GM18909 (cell line): ENCODE data around the gene FA2H.
"Not testable (repeated sequence)": the region's sequence is repeated elsewhere in the genome, so short reads cannot be mapped to it uniquely, and the experiment has no call there.

Source experiments
- ATAC-seq: cut with Tn5 transposase; IDR thresholded peaks from one replicate; pipeline ENCODE4 v1.9.1; 2021; ENCODE audit warnings: mild to moderate bottlenecking; ENCODE audit not compliant: unreplicated experiment, poor library complexity

The FA2H gene

GRCh38 chr16:74729783-74730683 lies 44.6 kb downstream of the FA2H start:
- ATAC-seq = no peak

GRCh38 chr16:74727903-74728302 lies 46.7 kb downstream of the FA2H start:
- ATAC-seq = no peak

DNA sequence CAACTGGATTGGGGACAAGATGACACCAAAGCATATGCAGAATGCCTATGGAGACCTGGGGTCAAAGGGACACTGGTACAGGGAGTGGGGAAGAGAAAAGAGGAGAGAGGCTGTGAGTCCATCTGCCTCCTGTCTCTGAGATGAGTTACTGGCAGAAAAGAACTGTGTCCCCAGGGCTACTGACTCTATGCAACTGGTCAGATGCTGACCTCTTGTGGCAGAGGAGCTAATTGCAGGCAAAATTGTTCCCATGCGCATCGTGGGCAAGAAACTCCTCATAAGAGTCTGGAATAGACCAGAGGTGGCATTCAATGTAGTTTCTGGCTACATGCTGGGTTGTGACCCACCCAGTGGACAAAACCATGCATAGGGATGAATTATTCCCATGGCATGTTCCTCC lies 47.9 kb downstream of the FA2H start:
- ATAC-seq = no peak

DNA sequence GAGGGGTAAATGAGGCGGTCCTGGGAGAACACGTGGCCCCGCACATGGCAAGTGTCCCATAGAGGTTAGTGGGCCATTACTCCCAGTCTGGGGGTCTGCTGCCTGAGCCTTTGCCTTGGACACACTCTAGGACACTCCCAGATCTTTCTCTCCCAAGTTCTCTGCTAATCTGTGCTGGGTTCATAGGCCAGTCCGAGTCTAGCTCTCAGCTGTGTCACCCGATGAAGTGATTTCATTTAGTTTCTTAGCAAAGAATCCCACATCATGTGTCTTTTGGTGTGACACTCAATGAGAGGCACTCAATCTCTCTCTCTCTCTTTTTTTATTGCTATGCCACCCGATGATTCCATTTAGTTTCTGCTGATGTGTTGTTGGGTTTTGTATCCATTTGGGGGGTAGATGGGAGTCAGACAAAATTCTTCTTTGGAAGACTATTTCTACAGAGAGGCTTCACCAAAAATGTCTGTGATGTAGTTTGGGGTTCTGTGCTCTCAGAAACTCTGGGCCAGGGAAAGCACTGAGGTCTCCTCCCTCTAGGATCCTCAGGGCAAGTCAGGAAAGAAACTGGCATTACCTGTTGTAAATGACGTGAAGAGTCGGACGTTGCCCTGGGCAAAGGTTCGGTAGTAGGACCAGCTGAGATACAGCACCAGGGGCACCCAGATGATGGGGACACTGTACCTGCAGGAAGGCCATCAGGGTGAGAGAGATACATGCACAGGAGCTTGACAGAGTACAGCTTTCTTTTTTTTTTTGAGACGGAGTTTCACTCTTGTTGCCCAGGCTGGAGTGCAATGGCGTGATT lies 48.8 kb downstream of the FA2H start:
- no peak for ATAC-seq

DNA sequence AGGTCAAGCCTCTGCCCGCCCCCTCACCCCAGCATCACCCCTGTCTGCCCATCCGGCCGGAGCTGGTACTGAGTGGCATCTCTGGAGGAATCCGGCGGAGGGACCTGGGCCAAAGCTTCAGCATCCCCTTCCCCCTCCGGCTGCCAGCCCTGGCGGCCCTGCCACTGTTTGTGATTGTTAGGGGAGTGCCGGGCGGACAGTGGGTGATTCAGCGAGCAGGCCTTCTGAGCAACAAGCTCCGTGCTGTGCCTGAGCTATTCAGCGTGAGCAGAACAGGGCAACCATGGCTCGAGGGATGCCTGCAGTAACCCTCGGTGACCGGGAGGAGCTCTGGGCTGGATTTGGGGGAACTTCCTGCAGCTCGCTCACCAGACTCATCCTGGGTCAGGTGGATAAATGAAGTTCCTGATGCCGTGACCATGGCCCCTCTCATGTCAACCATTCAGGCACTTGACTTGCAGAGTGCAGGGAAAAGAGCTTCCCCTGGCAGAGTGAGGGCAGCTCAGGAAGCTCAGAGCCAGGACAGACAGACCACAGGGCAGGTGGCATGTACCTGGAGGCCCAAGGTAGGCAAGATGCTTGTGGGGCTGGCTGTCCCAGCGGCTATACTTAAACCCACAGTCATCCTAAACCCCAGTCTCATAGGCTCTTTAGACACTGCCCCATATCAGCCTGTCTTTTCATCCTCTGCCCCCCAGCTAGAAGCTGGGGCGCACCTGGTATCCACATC lies 49.6 kb downstream of the FA2H start:
- ATAC-seq = no peak

DNA sequence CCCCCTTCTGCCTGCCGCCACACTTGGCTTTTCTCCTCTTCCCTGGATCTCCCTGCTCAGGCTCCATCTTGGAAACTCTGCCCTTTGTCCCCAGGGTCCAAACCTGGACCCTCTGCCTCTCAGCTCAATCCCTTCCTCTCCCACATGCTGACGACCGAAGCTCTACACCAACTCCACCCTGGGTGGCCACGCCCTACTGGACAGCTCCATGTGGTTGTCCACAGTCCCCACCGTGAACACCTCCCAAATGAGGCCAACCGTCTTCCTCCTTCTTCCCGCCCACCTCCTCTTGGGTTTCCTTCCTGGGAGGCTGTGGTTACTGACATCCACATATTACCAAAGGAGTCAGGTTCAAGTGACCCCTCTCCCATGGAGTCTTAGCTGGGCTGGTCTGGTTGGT lies 51.4 kb downstream of the FA2H start:
- no peak for ATAC-seq

DNA sequence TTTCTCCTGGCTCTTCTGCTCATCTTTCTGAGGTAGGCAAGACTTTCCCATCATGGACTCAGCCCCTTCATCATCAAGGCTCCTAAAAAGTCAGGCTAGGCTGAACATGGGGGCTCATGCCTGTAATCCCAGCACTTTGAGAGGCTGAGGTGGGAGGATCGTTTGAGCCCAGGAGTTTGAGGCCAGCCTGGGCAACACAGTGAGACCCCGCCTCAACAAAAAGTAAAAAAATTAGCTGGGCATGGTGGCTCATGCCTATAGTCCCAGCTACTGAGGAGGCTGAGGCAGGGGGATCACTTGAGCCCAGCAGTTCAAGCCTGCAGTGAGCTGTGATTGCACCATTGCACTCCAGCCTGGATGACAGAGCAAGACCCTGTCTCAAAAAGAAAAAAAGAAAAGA lies 52.5 kb downstream of the FA2H start:
- ATAC-seq = not testable (repeated sequence)

DNA sequence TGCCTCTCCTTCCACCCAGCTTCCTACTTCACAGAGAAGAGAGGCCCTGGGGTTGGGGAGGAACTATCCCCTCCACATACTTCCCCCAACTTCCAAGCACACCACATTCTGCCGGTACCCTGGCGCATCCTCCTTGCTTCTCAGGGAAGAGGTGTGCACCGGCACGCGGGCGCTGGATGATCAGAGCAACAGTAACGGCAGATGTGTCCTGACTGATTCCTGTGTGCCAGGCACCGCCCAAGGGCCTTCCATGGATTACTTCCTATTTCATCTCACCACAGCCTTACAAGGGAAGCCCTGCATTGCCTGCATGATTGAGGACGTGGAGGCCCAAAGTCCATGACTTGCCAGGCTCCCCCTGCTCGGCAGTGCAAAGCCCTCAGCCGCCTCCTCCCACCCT lies 52.9 kb downstream of the FA2H start:
- ATAC-seq = no peak

DNA sequence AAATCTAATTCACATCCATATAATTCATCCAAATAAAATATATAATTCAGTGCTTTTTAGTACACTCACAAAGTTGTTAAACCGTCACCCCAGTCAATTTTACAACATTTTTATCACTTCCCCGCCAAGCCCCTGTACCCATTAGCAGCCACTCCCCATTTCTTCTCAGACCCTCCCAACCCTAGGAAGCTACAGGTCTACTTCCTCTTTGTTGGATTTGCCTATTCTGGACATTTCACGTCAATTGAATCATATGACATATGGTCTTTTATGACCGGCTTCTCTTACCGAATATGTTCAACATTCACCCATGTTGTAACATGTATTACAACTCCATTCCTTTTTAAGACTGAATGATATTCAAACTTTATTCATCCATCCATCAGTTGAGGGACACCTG lies 54.0 kb downstream of the FA2H start:
- no peak for ATAC-seq

- no peak for ATAC-seq
These were observed 55.6 kb downstream of the FA2H start for GRCh38 chr16:74718741-74719610.

- no peak for ATAC-seq
These were observed 56.5 kb downstream of the FA2H start for GRCh38 chr16:74718140-74718539.

GRCh38 chr16:74717367-74717766 lies 57.3 kb downstream of the FA2H start:
- no peak for ATAC-seq

DNA sequence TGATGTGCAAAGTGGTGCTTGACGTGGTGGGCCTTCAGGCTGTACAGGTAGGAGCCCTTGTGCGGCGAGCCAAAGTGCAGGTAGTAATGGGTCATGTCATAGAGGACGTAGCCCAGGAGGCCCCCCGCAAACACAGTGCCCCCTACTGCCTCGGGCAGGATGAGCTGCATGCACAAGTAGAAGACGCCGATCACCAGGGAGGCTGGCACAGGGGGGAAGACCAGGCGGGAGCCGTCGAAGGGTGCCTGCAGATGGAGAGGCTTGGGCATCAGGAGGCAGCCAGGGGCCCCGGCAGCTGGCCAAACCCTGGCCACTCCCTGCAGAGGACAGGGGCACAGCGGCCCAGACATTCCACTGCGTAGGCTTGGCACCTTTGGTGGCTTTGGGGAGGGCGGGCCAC lies 58.3 kb downstream of the FA2H start:
- no peak for ATAC-seq

GRCh38 chr16:74713876-74714275 lies 60.7 kb downstream of the FA2H start:
- ATAC-seq = no peak

DNA sequence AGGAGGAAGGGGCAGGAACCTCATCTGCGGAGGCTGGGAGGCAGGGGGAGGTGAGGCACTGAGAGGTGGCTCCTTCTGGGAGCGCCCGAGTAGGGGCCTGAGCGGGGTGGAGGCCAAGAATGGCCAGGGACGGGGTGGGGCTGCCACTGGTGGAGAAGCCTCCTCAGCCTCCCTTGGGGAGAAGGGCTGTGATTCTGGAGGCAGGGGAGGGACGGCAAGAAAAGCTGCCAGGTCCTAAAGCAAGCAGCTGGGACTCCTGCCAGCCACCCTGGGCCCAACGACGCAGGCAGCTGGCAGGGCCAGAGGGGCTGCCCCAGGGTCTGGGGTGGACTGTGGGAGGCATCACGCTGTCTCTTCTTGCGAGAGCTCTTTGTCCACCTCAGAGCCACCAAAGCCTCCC lies 61.3 kb downstream of the FA2H start:
- ATAC-seq = no peak

DNA sequence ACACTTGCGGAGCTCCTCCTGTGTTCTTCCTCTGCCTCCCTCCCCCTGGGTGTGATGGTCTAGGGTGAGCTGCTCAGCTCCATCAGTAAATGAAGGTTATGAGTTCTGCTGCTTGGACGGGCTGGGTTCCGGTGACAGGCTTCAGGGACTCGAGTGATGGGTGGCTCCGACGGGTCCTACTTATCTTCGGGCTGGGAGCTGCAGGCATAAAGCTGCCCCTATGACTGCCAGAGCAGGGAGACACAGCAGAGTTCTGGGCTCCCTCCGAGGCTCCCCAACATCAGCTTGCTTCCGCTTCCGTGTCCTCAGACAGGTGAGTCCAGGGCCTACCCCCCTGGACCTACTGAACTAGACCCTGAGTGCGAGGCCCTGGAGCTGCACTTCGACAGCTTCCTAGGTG lies 62.7 kb downstream of the FA2H start:
- ATAC-seq = no peak

DNA sequence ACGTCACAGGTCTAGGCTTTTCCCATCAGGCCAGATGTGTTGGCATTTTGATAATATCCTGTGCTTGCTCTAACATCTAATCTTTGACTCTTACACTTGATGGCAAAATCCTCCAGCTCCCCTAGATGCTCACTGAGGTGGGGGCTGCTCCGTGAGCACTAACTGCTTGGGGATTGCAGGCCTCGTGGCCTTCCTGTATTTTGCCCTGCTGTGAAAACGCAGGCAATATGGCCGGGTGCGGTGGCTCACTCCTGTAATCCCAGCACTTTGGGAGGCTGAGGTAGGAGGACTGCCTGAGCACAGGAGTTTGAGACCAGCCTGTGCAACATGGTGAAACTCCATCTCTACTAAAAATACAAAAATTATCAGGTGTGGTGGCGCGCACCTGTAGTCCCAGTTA lies 64.2 kb downstream of the FA2H start:
- ATAC-seq = no peak

DNA sequence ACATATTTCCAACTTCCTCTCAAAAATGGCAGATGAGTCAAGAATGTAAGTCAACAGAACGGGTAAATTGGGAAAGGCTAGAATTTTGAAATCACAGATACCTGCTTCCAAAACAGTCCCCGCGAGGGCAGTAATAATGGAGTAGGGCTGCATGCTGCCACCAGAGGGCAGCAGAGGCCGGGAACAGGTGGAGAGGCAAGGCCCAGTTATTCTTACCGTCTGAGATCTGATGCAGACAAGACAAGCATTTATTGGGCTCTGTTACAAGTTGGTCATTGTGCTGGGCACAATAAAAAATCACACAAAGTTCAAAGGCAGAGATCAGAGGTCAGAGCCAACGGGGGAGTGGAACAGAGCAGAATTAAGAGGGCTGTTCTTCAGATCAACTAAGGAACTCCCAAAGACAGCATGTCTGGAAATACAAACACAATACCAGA lies 65.2 kb downstream of the FA2H start:
- ATAC-seq = peak; percentile 84

DNA sequence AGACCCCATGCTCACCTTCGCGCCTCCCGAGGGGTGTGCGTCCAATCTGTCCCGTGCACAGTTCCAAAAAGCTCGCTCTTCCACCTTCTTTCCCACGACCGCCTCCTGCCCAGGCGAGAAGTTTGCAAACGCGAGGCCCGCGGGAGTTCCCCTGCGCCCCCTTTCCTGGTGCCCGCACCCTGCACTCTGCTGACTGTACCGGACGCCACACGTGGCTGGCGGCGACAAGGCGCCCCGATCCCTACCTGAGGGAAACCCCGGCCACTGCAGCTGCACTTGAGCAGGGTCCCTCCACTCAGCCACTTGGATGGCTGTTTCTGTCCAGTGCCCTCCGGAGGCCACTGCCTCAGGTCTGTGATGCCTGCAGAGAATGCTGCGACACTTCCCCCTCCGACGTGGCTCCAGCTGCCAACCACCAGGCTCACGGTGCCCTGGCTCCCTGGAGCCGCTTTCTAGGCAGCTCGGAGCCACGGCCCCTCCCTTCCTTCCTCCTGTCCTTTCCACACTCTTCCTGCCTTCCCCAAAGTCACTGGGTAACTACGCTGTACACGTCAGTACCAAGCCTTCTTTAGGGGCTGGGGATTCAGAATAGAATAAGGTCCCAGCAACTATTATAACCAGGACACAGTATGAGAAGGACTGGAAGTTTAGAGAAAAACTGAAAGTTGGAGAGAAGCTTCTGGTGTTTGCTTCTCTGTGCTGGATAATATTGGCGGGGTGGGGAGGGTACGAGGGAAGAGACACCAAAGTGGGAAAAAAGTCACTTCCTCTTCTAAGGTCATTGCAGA lies 74.0 kb downstream of the FA2H start, which contains the start of gene MLKL:
Gene MLKL (minus strand): TSS at position 425 of the 788 bp plus-strand sequence. CDS start 5,105 bp downstream, outside the sequence.
- ATAC-seq = peak; percentile 47
